Hepatocyte (in vitro differentiated cells): ENCODE results near the gene RELCH.

Source experiments
- CTCF ChIP-seq: fragments of 200-600 bp; sonication (generic); IDR thresholded peaks from 2 replicates; pipeline ENCODE4 v1.5.1; 2016; ENCODE audit warnings: antibody characterized with exemption, mild to moderate bottlenecking; ENCODE audit not compliant: poor library complexity
- EZH2 ChIP-seq: fragments of 200-600 bp; sonication (generic); IDR thresholded peaks from 2 replicates; pipeline ENCODE4 v1.6.1; 2016; ENCODE audit warnings: antibody characterized with exemption, mild to moderate bottlenecking, borderline replicate concordance

DNA sequence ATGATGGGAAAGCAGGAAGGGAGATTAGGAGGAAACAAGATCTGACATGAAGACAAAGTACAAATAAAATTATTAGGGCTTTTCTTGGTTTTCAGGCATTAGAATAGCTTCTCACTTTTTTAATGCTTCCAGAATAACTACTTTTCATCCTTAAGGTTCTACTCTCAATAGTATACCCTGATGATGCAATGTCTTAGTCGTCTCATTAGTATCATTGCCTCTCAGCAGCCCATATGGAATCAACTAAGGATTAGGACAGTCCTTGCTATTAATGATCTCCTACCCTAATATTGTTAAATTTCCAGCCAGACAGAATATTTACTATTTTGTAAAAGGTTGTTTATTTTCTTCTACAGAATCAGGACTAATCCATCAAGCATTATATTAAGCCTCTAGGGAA, 55.9 kb downstream of the RELCH start:
- TF ChIP-seq CTCF (no peak), EZH2 (no peak)
